HCT116 (cell line): ENCODE results near the gene PAX7. TPM values are rescaled to one million over a fixed set of nuclear protein-coding genes. Genes with fewer than 3 reads are reported as not detected.

ENCODE experiments used
- ATAC-seq: fragments of 200-7000 bp; cut with Tn5 transposase; 2 replicates; pipeline ENCODE4 v1.9.1; 2020; ENCODE audit warnings: mild to moderate bottlenecking, moderate library complexity
- BruUV-seq: library from RNA; stranded (reverse); fragments of 400-500 nt; replicated peaks from 2 replicates; lab custom pipeline; 2021; lab: Mats Ljungman, UMichigan
- CTCF ChIA-PET: fragments of 300-600 bp; sonication (Branson Sonifier 250); formaldehyde crosslinking; loops from one replicate; lab custom pipeline; 2021; ENCODE audit warnings: antibody characterized with exemption; lab: Charles Lee
- POLR2A ChIA-PET: fragments of 300-600, 350-600 bp; sonication (Branson Sonifier 250); formaldehyde crosslinking; loops from one replicate; lab custom pipeline; 2021; ENCODE audit warnings: antibody characterized with exemption; lab: Charles Lee
- RAD21 ChIA-PET, 2 experiments: fragments of 300-600 bp; sonication (Branson Sonifier 250); formaldehyde crosslinking; loops; one replicate each; lab custom pipeline; 2023; ENCODE audit warnings: low total read pairs in 2 of 2; ENCODE audit not compliant: uncharacterized antibody in 2 of 2, unreplicated experiment in 2 of 2, low non-redundant PET in 1 of 2; lab: Charles Lee
- DNase-seq: peaks from one replicate; pipeline ENCODE4 v3.0.0-alpha.2; 2010; ENCODE audit warnings: low read depth, low spot score
- H2AFZ ChIP-seq: fragments of 200-600 bp; shearing (Covaris generic), sonication (generic); 2 replicates; pipeline ENCODE4 v1.6.1; 2017; ENCODE audit warnings: low read depth, mixed run types, mixed read lengths, antibody characterized with exemption, low read length; ENCODE audit not compliant: poor library complexity, severe bottlenecking
- H3K27ac ChIP-seq: 2 replicates; pipeline ENCODE4 v1.5.1; 2012; ENCODE audit warnings: low read depth, low read length
- H3K27me3 ChIP-seq: fragments of 200-600 bp; sonication (generic); 2 replicates; pipeline ENCODE4 v1.6.1; 2016; ENCODE audit warnings: mixed run types, low read length, mixed read lengths; ENCODE audit not compliant: insufficient read depth
- H3K36me3 ChIP-seq, 2 experiments: fragments of 200-500 bp in 1 of 2; fragments of 200-600 bp in 1 of 2; sonication (Bioruptor generic) in 1 of 2; sonication (generic) in 1 of 2; 2 replicates each; pipeline versions ENCODE4 v1.5.1 to v1.6.1; 2014 to 2016; ENCODE audit warnings: low read length in 2 of 2, inconsistent platforms in 1 of 2, mixed read lengths in 1 of 2, mixed run types in 1 of 2; ENCODE audit not compliant: insufficient read depth in 2 of 2, control insufficient read depth in 1 of 2
- H3K4me1 ChIP-seq, 2 experiments: fragments of 200-600 bp in 1 of 2; sonication (generic) in 1 of 2; 2 replicates each; pipeline versions ENCODE4 v1.5.1 to v1.6.1; 2012 to 2017; ENCODE audit warnings: low read length in 2 of 2, inconsistent platforms in 1 of 2, mild to moderate bottlenecking in 1 of 2, mixed read lengths in 1 of 2, mixed run types in 1 of 2, moderate library complexity in 1 of 2; ENCODE audit not compliant: insufficient read depth in 2 of 2, control insufficient read depth in 1 of 2
- H3K4me2 ChIP-seq: fragments of 200-600 bp; sonication (generic); 2 replicates; pipeline ENCODE4 v1.6.1; 2017; ENCODE audit warnings: mixed run types, low read length, mixed read lengths
- H3K4me3 ChIP-seq, 2 experiments: fragments of 200-600 bp in 1 of 2; sonication (generic) in 1 of 2; replicated peaks in 1 of 2; 2 replicates each; pipeline ENCODE4 v1.5.1; 2011 to 2016; ENCODE audit warnings: low read length in 2 of 2, control low read depth in 1 of 2, low read depth in 1 of 2, mild to moderate bottlenecking in 1 of 2, mixed read lengths in 1 of 2, mixed run types in 1 of 2
- H3K79me2 ChIP-seq: fragments of 200-600 bp; sonication (generic); 2 replicates; pipeline ENCODE4 v1.6.1; 2017; ENCODE audit warnings: mild to moderate bottlenecking, mixed run types, low read length, moderate library complexity, mixed read lengths; ENCODE audit not compliant: insufficient read depth
- H3K9ac ChIP-seq: fragments of 200-600 bp; sonication (generic); 2 replicates; pipeline ENCODE4 v1.6.1; 2016; ENCODE audit warnings: low read length, mixed read lengths
- H3K9me2 ChIP-seq: fragments of 200-600 bp; sonication (generic), shearing (Covaris generic); 2 replicates; pipeline ENCODE4 v1.6.1; 2017; ENCODE audit warnings: mixed run types, mild to moderate bottlenecking, moderate library complexity; ENCODE audit not compliant: insufficient read depth
- H3K9me3 ChIP-seq, 2 experiments: fragments of 200-500 bp in 1 of 2; fragments of 200-600 bp in 1 of 2; sonication (Bioruptor generic) in 1 of 2; sonication (generic) in 1 of 2; 2 replicates each; pipeline ENCODE4 v1.6.1; 2014 to 2017; ENCODE audit warnings: low read length in 2 of 2, mixed read lengths in 2 of 2, inconsistent platforms in 1 of 2, low read depth in 1 of 2, mild to moderate bottlenecking in 1 of 2, mixed run types in 1 of 2, moderate library complexity in 1 of 2; ENCODE audit not compliant: control insufficient read depth in 1 of 2, insufficient read depth in 1 of 2
- H4K20me1 ChIP-seq: fragments of 200-600 bp; sonication (generic), shearing (Covaris generic); 2 replicates; pipeline ENCODE4 v1.6.1; 2017; ENCODE audit warnings: mixed run types, mild to moderate bottlenecking, moderate library complexity; ENCODE audit not compliant: insufficient read depth
- CBX3 ChIP-seq: IDR thresholded peaks from 2 replicates; pipeline ENCODE4 v1.6.1; 2012; ENCODE audit warnings: low read depth
- CEBPB ChIP-seq: IDR thresholded peaks from 2 replicates; pipeline ENCODE4 v1.6.1; 2012; ENCODE audit warnings: low read depth
- EGR1 ChIP-seq: IDR thresholded peaks from 2 replicates; pipeline ENCODE4 v1.6.1; 2012; ENCODE audit warnings: low read depth
- ELF1 ChIP-seq: IDR thresholded peaks from 2 replicates; pipeline ENCODE4 v1.6.1; 2012; ENCODE audit warnings: low read depth, borderline replicate concordance
- EZH2 ChIP-seq: fragments of 200-600 bp; sonication (generic); IDR thresholded peaks from 2 replicates; pipeline ENCODE4 v1.6.1; 2017; ENCODE audit warnings: antibody characterized with exemption, mixed run types
- EZH2phosphoT487 ChIP-seq: fragments of 200-600 bp; IDR thresholded peaks from 2 replicates; pipeline ENCODE4 v1.6.1; 2018; ENCODE audit warnings: antibody characterized with exemption, borderline replicate concordance
- FOSL1 ChIP-seq: IDR thresholded peaks from 2 replicates; pipeline ENCODE4 v1.6.1; 2012; ENCODE audit warnings: low read depth
- JUND ChIP-seq: IDR thresholded peaks from 2 replicates; pipeline ENCODE4 v1.6.1; 2012
- MAX ChIP-seq: IDR thresholded peaks from 2 replicates; pipeline ENCODE4 v1.6.1; 2012
- POLR2A ChIP-seq: IDR thresholded peaks from 2 replicates; pipeline ENCODE4 v1.7.0; 2011; ENCODE audit warnings: borderline replicate concordance; ENCODE audit not compliant: insufficient read depth, insufficient read length; ENCODE audit errors: extremely low read depth
- POLR2AphosphoS5 ChIP-seq: IDR thresholded peaks from 2 replicates; pipeline ENCODE4 v1.6.1; 2011; ENCODE audit warnings: mild to moderate bottlenecking, low read depth, low read length, moderate library complexity
- RAD21 ChIP-seq: IDR thresholded peaks from 2 replicates; pipeline ENCODE4 v1.6.1; 2012; ENCODE audit warnings: low read depth, mild to moderate bottlenecking
- REST ChIP-seq: IDR thresholded peaks from 2 replicates; pipeline ENCODE4 v1.6.1; 2012; ENCODE audit warnings: low read depth
- SP1 ChIP-seq: IDR thresholded peaks from 2 replicates; pipeline ENCODE4 v1.6.1; 2012; ENCODE audit warnings: low read depth
- SRF ChIP-seq: IDR thresholded peaks from 2 replicates; pipeline ENCODE4 v1.6.1; 2012; ENCODE audit warnings: low read depth
- TCF7L2 ChIP-seq: IDR thresholded peaks from 2 replicates; pipeline ENCODE4 v1.7.0; 2011; ENCODE audit warnings: borderline replicate concordance, inconsistent platforms; ENCODE audit not compliant: insufficient read depth, insufficient read length; ENCODE audit errors: extremely low read depth
- ZNF274 ChIP-seq: fragments of 200-500 bp; sonication (Bioruptor generic); IDR thresholded peaks from 2 replicates; pipeline ENCODE4 v1.6.1; 2014; ENCODE audit warnings: mild to moderate bottlenecking, low read depth, low read length, inconsistent platforms
- intact Hi-C: fragments of 100-400 bp; cut with micrococcal nuclease; formaldehyde crosslinking; loops from 2 replicates; pipeline ENCODE4 v1.10.0; 2022
- total RNA-seq: library from RNA; stranded (reverse); gene quantifications from one replicate; pipeline ENCODE4 v1.2.1, GENCODE V29; 2021; ENCODE audit not compliant: unreplicated experiment
- TF ChIP-seq, protein P1 (sequence below), 3 experiments: fragments of 200-600 bp in 1 of 3; sonication (generic) in 1 of 3; IDR thresholded peaks in 2 of 3; conservative IDR thresholded peaks in 1 of 3; 2 replicates each; pipeline ENCODE4 v1.5.1; 2012 to 2017; ENCODE audit warnings: low read depth in 2 of 3, low read length in 2 of 3, antibody characterized with exemption in 1 of 3, borderline replicate concordance in 1 of 3, control low read depth in 1 of 3, mild to moderate bottlenecking in 1 of 3, mixed read lengths in 1 of 3, mixed run types in 1 of 3, moderate library complexity in 1 of 3; ENCODE audit not compliant: insufficient read depth in 1 of 3
- TF ChIP-seq, protein P2 (sequence below): IDR thresholded peaks from 2 replicates; pipeline ENCODE4 v1.6.1; 2011; ENCODE audit warnings: mild to moderate bottlenecking, low read length, moderate library complexity; ENCODE audit not compliant: insufficient replicate concordance; ENCODE audit errors: extremely low read depth
- TF ChIP-seq, protein P3 (sequence below): IDR thresholded peaks from 2 replicates; pipeline ENCODE4 v1.6.1; 2012

Gene PAX7
- total RNA-seq, 1 experiment from 2014 or later, result not detected

- Histone ChIP-seq H2AFZ (no peak overlapping the region), H3K9me3 (no peaks in the 10 kb centered on the region), H3K4me3 (no peak overlapping the region), H3K4me1 (peaks cover 3 to 12% of the 10 kb centered on the region in 2 experiments; a peak in 3 of 4 replicates), H3K9ac (no peak overlapping the region), H3K9me2 (no peaks in the 10 kb centered on the region), H3K27ac (no peak overlapping the region), H3K4me2 (no peak overlapping the region), H3K79me2 (no peaks in the 10 kb centered on the region), H4K20me1 (no peaks in the 10 kb centered on the region), H3K36me3 (no peaks in the 10 kb centered on the region), H3K27me3 (peaks cover 4% of the 10 kb centered on the region; the same call in 1 of the 2 replicates)
- no peak for DNase-seq
- CTCF ChIA-PET, result no interaction called here
- RAD21 ChIA-PET, result no interaction called here
- no peak for ATAC-seq
- no TSS peak for BruUV-seq
- intact Hi-C loops, result no loop called here
- TF ChIP-seq ZNF274 (no peak), SP1 (no peak), POLR2AphosphoS5 (no peak), SRF (no peak), FOSL1 (no peak), CEBPB (no peak), JUND (no peak), CBX3 (no peak), EGR1 (no peak), POLR2A (no peak), ELF1 (no peak), RAD21 (no peak), REST (no peak), EZH2 (no peak), MAX (no peak), TCF7L2 (no peak), EZH2phosphoT487 (no peak)
- TF ChIP-seq, protein P1, sequence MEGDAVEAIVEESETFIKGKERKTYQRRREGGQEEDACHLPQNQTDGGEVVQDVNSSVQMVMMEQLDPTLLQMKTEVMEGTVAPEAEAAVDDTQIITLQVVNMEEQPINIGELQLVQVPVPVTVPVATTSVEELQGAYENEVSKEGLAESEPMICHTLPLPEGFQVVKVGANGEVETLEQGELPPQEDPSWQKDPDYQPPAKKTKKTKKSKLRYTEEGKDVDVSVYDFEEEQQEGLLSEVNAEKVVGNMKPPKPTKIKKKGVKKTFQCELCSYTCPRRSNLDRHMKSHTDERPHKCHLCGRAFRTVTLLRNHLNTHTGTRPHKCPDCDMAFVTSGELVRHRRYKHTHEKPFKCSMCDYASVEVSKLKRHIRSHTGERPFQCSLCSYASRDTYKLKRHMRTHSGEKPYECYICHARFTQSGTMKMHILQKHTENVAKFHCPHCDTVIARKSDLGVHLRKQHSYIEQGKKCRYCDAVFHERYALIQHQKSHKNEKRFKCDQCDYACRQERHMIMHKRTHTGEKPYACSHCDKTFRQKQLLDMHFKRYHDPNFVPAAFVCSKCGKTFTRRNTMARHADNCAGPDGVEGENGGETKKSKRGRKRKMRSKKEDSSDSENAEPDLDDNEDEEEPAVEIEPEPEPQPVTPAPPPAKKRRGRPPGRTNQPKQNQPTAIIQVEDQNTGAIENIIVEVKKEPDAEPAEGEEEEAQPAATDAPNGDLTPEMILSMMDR (IDR thresholded peaks at IDR 0.05 in 2 of 3, conservative IDR thresholded peaks at IDR 0.05 in 1 of 3; ENCODE audit: borderline replicate concordance in 1 of 3, insufficient read depth in 1 of 3, low read depth in 2 of 3, low read length in 2 of 3), result no peak
- TF ChIP-seq, protein P2, sequence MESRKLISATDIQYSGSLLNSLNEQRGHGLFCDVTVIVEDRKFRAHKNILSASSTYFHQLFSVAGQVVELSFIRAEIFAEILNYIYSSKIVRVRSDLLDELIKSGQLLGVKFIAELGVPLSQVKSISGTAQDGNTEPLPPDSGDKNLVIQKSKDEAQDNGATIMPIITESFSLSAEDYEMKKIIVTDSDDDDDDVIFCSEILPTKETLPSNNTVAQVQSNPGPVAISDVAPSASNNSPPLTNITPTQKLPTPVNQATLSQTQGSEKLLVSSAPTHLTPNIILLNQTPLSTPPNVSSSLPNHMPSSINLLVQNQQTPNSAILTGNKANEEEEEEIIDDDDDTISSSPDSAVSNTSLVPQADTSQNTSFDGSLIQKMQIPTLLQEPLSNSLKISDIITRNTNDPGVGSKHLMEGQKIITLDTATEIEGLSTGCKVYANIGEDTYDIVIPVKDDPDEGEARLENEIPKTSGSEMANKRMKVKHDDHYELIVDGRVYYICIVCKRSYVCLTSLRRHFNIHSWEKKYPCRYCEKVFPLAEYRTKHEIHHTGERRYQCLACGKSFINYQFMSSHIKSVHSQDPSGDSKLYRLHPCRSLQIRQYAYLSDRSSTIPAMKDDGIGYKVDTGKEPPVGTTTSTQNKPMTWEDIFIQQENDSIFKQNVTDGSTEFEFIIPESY, result no peak
- TF ChIP-seq, protein P3, sequence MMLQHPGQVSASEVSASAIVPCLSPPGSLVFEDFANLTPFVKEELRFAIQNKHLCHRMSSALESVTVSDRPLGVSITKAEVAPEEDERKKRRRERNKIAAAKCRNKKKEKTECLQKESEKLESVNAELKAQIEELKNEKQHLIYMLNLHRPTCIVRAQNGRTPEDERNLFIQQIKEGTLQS, result no peak
- TF ChIP-seq, all 23 proteins: peak for 0
- POLR2A ChIA-PET, result no interaction called here
Measured at GRCh38 chr1:18646091-18646785, 15.6 kb downstream of the PAX7 start.
